H1 (cell line): Measurements from ENCODE around the gene DSCAM. TPM values are rescaled to one million over a fixed set of nuclear protein-coding genes. Genes with fewer than 3 reads are reported as not detected.

ENCODE experiments used
- CTCF ChIA-PET: fragments of 300-600 bp; sonication (Branson Sonifier 250); formaldehyde crosslinking; loops from one replicate; lab custom pipeline; 2021; ENCODE audit not compliant: partially characterized antibody; lab: Charles Lee
- POLR2A ChIA-PET: fragments of 300-600 bp; sonication (Branson Sonifier 250); formaldehyde crosslinking; loops from one replicate; lab custom pipeline; 2021; ENCODE audit warnings: inconsistent platforms; ENCODE audit not compliant: partially characterized antibody; lab: Charles Lee
- DNase-seq, 2 experiments: peaks; one replicate each; pipeline versions ENCODE4 v3.0.0 to v3.0.0-alpha.2; 2010 to 2022; ENCODE audit warnings: low spot score in 2 of 2, low read depth in 1 of 2, mixed read lengths in 1 of 2
- FAIRE-seq: peaks from 2 replicates; lab custom pipeline; 2011; peaks lifted over from hg19 to GRCh38; lab: Jason Lieb, UNC
- H2AFZ ChIP-seq: 2 replicates; pipeline ENCODE4 v1.8.1; 2012; ENCODE audit warnings: low read length, inconsistent platforms
- H2AK5ac ChIP-seq: 2 replicates; pipeline ENCODE4 v1.6.1; 2013; ENCODE audit warnings: low read depth, low read length
- H2BK120ac ChIP-seq: replicated peaks from 2 replicates; pipeline ENCODE3; 2013; ENCODE audit warnings: low read depth, low read length, inconsistent platforms
- H2BK12ac ChIP-seq: 2 replicates; pipeline ENCODE4 v1.6.1; 2013; ENCODE audit warnings: low read depth, low read length
- H2BK15ac ChIP-seq: 2 replicates; pipeline ENCODE4 v1.6.1; 2013; ENCODE audit warnings: low read length
- H2BK20ac ChIP-seq: 2 replicates; pipeline ENCODE4 v1.6.1; 2013; ENCODE audit warnings: low read length
- H2BK5ac ChIP-seq: 2 replicates; pipeline ENCODE4 v1.6.1; 2013; ENCODE audit warnings: low read depth, low read length
- H3K14ac ChIP-seq: 2 replicates; pipeline ENCODE4 v1.6.1; 2013; ENCODE audit warnings: inconsistent platforms; ENCODE audit not compliant: insufficient read length
- H3K18ac ChIP-seq: 2 replicates; pipeline ENCODE4 v1.6.1; 2013; ENCODE audit warnings: low read length; ENCODE audit errors: extremely low read depth
- H3K23ac ChIP-seq: 2 replicates; pipeline ENCODE4 v1.6.1; 2013; ENCODE audit warnings: inconsistent platforms; ENCODE audit not compliant: insufficient read length
- H3K23me2 ChIP-seq: 2 replicates; pipeline ENCODE4 v1.6.1; 2013; ENCODE audit warnings: low read depth, low read length
- H3K27ac ChIP-seq: 2 replicates; pipeline ENCODE4 v1.6.1; 2011; ENCODE audit warnings: low read depth, low read length, inconsistent platforms
- H3K27me3 ChIP-seq, 4 experiments: replicated peaks in 1 of 4; 1 replicate in 1 of 4; 2 replicates in 3 of 4; pipeline versions ENCODE4 v1.6.1 to v1.8.1; 2011 to 2013; ENCODE audit warnings: low read length in 3 of 4, mild to moderate bottlenecking in 3 of 4, inconsistent platforms in 2 of 4, mixed read lengths in 2 of 4, moderate library complexity in 1 of 4; ENCODE audit not compliant: control insufficient read depth in 3 of 4, insufficient read depth in 3 of 4; ENCODE audit errors: extremely low read depth in 1 of 4
- H3K36me3 ChIP-seq, 4 experiments: 2 replicates each; pipeline versions ENCODE4 v1.6.1 to v1.8.1; 2011 to 2013; ENCODE audit warnings: mild to moderate bottlenecking in 4 of 4, low read length in 3 of 4, moderate library complexity in 2 of 4, control low read depth in 1 of 4, inconsistent platforms in 1 of 4; ENCODE audit not compliant: insufficient read depth in 4 of 4, control insufficient read depth in 2 of 4
- H3K4ac ChIP-seq: replicated peaks from 2 replicates; pipeline ENCODE3; 2013; ENCODE audit warnings: low read length, low read depth, mixed read lengths, inconsistent platforms; ENCODE audit not compliant: insufficient read length
- H3K4me1 ChIP-seq, 4 experiments: replicated peaks in 1 of 4; 1 replicate in 1 of 4; 2 replicates in 3 of 4; pipeline versions ENCODE4 v1.6.1 to v1.8.1; 2011 to 2013; ENCODE audit warnings: low read length in 3 of 4, inconsistent platforms in 2 of 4, mixed read lengths in 1 of 4; ENCODE audit not compliant: insufficient read depth in 4 of 4, control insufficient read depth in 3 of 4
- H3K4me2 ChIP-seq, 2 experiments: 2 replicates each; pipeline versions ENCODE4 v1.6.1 to v1.8.1; 2011 to 2013; ENCODE audit warnings: low read depth in 2 of 2, low read length in 2 of 2, control low read depth in 1 of 2, inconsistent platforms in 1 of 2, mild to moderate bottlenecking in 1 of 2; ENCODE audit not compliant: insufficient read depth in 1 of 2
- H3K4me3 ChIP-seq, 4 experiments: fragments of 200-600, 300-600 bp in 1 of 4; sonication (generic), shearing (Covaris generic), sonication (Bioruptor Twin) in 1 of 4; 2 replicates each; pipeline versions ENCODE4 v1.5.1 to v1.8.1; 2011 to 2016; ENCODE audit warnings: low read length in 4 of 4, low read depth in 3 of 4, control low read depth in 2 of 4, inconsistent platforms in 2 of 4, mild to moderate bottlenecking in 2 of 4, mixed read lengths in 1 of 4, moderate library complexity in 1 of 4; ENCODE audit not compliant: insufficient read depth in 2 of 4; ENCODE audit errors: extremely low read depth in 1 of 4
- H3K56ac ChIP-seq: replicated peaks from 2 replicates; pipeline ENCODE3; 2013; ENCODE audit warnings: low read depth, mild to moderate bottlenecking, mixed read lengths, low read length, inconsistent platforms; ENCODE audit not compliant: insufficient read length
- H3K79me1 ChIP-seq: 2 replicates; pipeline ENCODE4 v1.6.1; 2013; ENCODE audit warnings: low read depth, low read length, control low read depth
- H3K79me2 ChIP-seq, 2 experiments: 2 replicates each; pipeline versions ENCODE4 v1.6.1 to v1.8.1; 2012 to 2013; ENCODE audit warnings: low read length in 2 of 2, mild to moderate bottlenecking in 2 of 2, inconsistent platforms in 1 of 2; ENCODE audit not compliant: insufficient read depth in 2 of 2, control insufficient read depth in 1 of 2
- H3K9ac ChIP-seq, 4 experiments: replicated peaks in 1 of 4; 1 replicate in 1 of 4; 2 replicates in 3 of 4; pipeline versions ENCODE4 v1.6.1 to v1.8.1; 2011 to 2013; ENCODE audit warnings: low read depth in 3 of 4, low read length in 3 of 4, control low read depth in 2 of 4, mild to moderate bottlenecking in 2 of 4, moderate library complexity in 2 of 4, inconsistent platforms in 1 of 4; ENCODE audit errors: extremely low read depth in 1 of 4
- H3K9me3 ChIP-seq, 2 experiments: 2 replicates each; pipeline versions ENCODE4 v1.6.1 to v1.8.1; 2012 to 2013; ENCODE audit warnings: mild to moderate bottlenecking in 2 of 2, moderate library complexity in 2 of 2, control low read depth in 1 of 2, inconsistent platforms in 1 of 2, low read depth in 1 of 2, low read length in 1 of 2, mixed read lengths in 1 of 2; ENCODE audit not compliant: insufficient read depth in 2 of 2
- H4K20me1 ChIP-seq, 2 experiments: replicated peaks in 1 of 2; 2 replicates each; pipeline versions ENCODE3 to v1.8.1; 2011 to 2013; ENCODE audit warnings: inconsistent platforms in 2 of 2, low read length in 2 of 2, mild to moderate bottlenecking in 1 of 2; ENCODE audit not compliant: insufficient read depth in 2 of 2, control insufficient read depth in 1 of 2
- H4K5ac ChIP-seq: 2 replicates; pipeline ENCODE4 v1.6.1; 2013; ENCODE audit warnings: low read length, low read depth, mixed read lengths, inconsistent platforms; ENCODE audit not compliant: insufficient read length
- H4K8ac ChIP-seq: 2 replicates; pipeline ENCODE4 v1.8.0; 2013; ENCODE audit warnings: mild to moderate bottlenecking, moderate library complexity, low read length, inconsistent platforms; ENCODE audit not compliant: insufficient read depth; ENCODE audit errors: extremely low read depth
- H4K91ac ChIP-seq: replicated peaks from 2 replicates; pipeline ENCODE3; 2013; ENCODE audit warnings: low read length, mixed read lengths, inconsistent platforms; ENCODE audit not compliant: insufficient read length
- ASH2L ChIP-seq: fragments of 200-600, 300-600 bp; sonication (generic); IDR thresholded peaks from one replicate; pipeline ENCODE4 v1.7.1; 2017; ENCODE audit warnings: low read length
- CBX5 ChIP-seq: fragments of 300-800, 300-1000 bp; sonication (generic); IDR thresholded peaks from 2 replicates; pipeline ENCODE4 v1.7.1; 2016; ENCODE audit warnings: antibody characterized with exemption, low read length, low read depth
- CTCF ChIP-seq, 3 experiments: IDR thresholded peaks; 1 replicate in 2 of 3; 2 replicates in 1 of 3; pipeline versions ENCODE4 v1.5.1 to v1.6.1; 2011; ENCODE audit warnings: low read length in 3 of 3, mild to moderate bottlenecking in 3 of 3, inconsistent platforms in 2 of 3, low read depth in 1 of 3, moderate library complexity in 1 of 3; ENCODE audit not compliant: insufficient read depth in 1 of 3; ENCODE audit errors: control extremely low read depth in 1 of 3
- EZH2 ChIP-seq: fragments of 200-600 bp; sonication (generic); IDR thresholded peaks from 2 replicates; pipeline ENCODE4 v1.7.1; 2012; ENCODE audit warnings: low read depth, mild to moderate bottlenecking, moderate library complexity, low read length, inconsistent platforms; ENCODE audit not compliant: severe bottlenecking
- HDAC2 ChIP-seq, 2 experiments: fragments of 300-600 bp in 1 of 2; sonication (generic) in 1 of 2; IDR thresholded peaks; 2 replicates each; pipeline ENCODE4 v1.6.1; 2011 to 2012; ENCODE audit warnings: low read depth in 2 of 2, low read length in 2 of 2, mild to moderate bottlenecking in 2 of 2, moderate library complexity in 2 of 2, borderline replicate concordance in 1 of 2, inconsistent platforms in 1 of 2
- POLR2AphosphoS5 ChIP-seq: IDR thresholded peaks from 2 replicates; pipeline ENCODE4 v1.6.1; 2011; ENCODE audit warnings: low read depth, low read length
- RAD21 ChIP-seq, 2 experiments: IDR thresholded peaks in 1 of 2; conservative IDR thresholded peaks in 1 of 2; 2 replicates each; pipeline ENCODE4 v1.6.1; 2011; ENCODE audit warnings: low read depth in 2 of 2, low read length in 2 of 2, improper control_type of control experiment in 1 of 2, inconsistent platforms in 1 of 2, mild to moderate bottlenecking in 1 of 2, moderate library complexity in 1 of 2
- SIRT6 ChIP-seq: IDR thresholded peaks from one replicate; pipeline ENCODE4 v1.7.1; 2012; ENCODE audit warnings: low read length, inconsistent platforms
- SP2 ChIP-seq: IDR thresholded peaks from 2 replicates; pipeline ENCODE4 v1.6.1; 2012; ENCODE audit warnings: mild to moderate bottlenecking, low read length, inconsistent platforms
- WGBS, 2 experiments: shearing (Covaris generic) in 1 of 2; methylation state at CpG; one replicate each; pipeline versions ENCODE4 v1.1.6 to v1.1.7; 2013 to 2015; ENCODE audit warnings: low lambda C conversion rate in 2 of 2, mixed read lengths in 2 of 2, inconsistent platforms in 1 of 2, low coverage in 1 of 2, missing lambda C conversion rate in 1 of 2; ENCODE audit not compliant: insufficient replicate concordance in 2 of 2, insufficient coverage in 1 of 2, insufficient read length in 1 of 2; ENCODE audit errors: extremely low coverage in 1 of 2, missing lambda C conversion rate in 1 of 2; 5-methylcytosine and 5-hydroxymethylcytosine counted together
- polyA plus RNA-seq, 7 experiments: library from polyadenylated mRNA; depleted of rRNA in 3 of 7; stranded (reverse) in 5 of 7; unstranded in 2 of 7; fragments of >200 nt in 5 of 7; fragments of 200-250 nt in 2 of 7; gene quantifications; 1 replicate in 5 of 7; 2 replicates in 1 of 7; 4 replicates in 1 of 7; pipeline versions ENCODE4 v1.2.1 to v1.2.3, GENCODE V29; 2011 to 2013; ENCODE audit warnings: missing spikeins in 2 of 7, mixed read lengths in 2 of 7
- total RNA-seq: library from RNA; stranded (reverse); fragmentation: NEBNext Ultra II Directional; extraction: Animal tissue kit (Norgen Biotek cat#: 25700); gene quantifications from 2 replicates; pipeline ENCODE4 v1.2.1, GENCODE V29; 2021

Gene DSCAM
- total and polyA plus RNA-seq, 2 of the 8 experiments (the other 6 are each of a cell fraction or from before 2014, with no cell fraction given), result 0.02 to 0.15 TPM

GRCh38 chr21:40254540-40255465, 592.2 kb downstream of the DSCAM start:
- H3K4ac ChIP-seq, result no peak overlapping the region
- H3K18ac ChIP-seq, result no peak overlapping the region
- no peaks in the 10 kb centered on the region for H3K23me2 ChIP-seq
- ChIA-PET POLR2A (no interaction called here), CTCF (interaction anchor here (0.7 to 1.6 kb wide), 2 partner anchors 132 to 477 kb away, joined by 3 to 5 read pairs; no protein-coding TSS in a partner anchor)
- no peak overlapping the region for H3K4me3 ChIP-seq
- WGBS, 2 experiments, result 87% methylated on average over 13 of the region's 13 CpGs; no CpG with 5 or more reads in 1 of the 2 experiments
- no peak overlapping the region for H2BK12ac ChIP-seq
- no peak overlapping the region for H2BK5ac ChIP-seq
- no peak overlapping the region for H2AK5ac ChIP-seq
- no peak overlapping the region for H4K8ac ChIP-seq
- FAIRE-seq (no peak), DNase-seq (no peak)
- no peak overlapping the region for H2BK20ac ChIP-seq
- no peak overlapping the region for H3K14ac ChIP-seq
- no peaks in the 10 kb centered on the region for H3K79me1 ChIP-seq
- no peaks in the 10 kb centered on the region for H3K79me2 ChIP-seq
- H3K4me1 ChIP-seq, result no peaks in the 10 kb centered on the region
- no peak overlapping the region for H3K9ac ChIP-seq
- H4K20me1 ChIP-seq, result no peaks in the 10 kb centered on the region
- no peak overlapping the region for H3K27ac ChIP-seq
- peaks cover 7 to 9% of the 10 kb centered on the region in 2 experiments; a peak in 3 of 4 replicates for H3K9me3 ChIP-seq
- no peak overlapping the region for H3K23ac ChIP-seq
- no peak overlapping the region for H4K91ac ChIP-seq
- H3K27me3 ChIP-seq, result no peaks in the 10 kb centered on the region
- no peak overlapping the region for H2BK120ac ChIP-seq
- H2BK15ac ChIP-seq, result no peak overlapping the region
- no peaks in the 10 kb centered on the region for H3K36me3 ChIP-seq
- H4K5ac ChIP-seq, result no peak overlapping the region
- no peak overlapping the region for H3K4me2 ChIP-seq
- H2AFZ ChIP-seq, result no peak overlapping the region
- no peak overlapping the region for H3K56ac ChIP-seq
- TF ChIP-seq HDAC2 (IDR thresholded peaks at IDR 0.05; ENCODE audit: borderline replicate concordance in 1 of 2, low read depth in 2 of 2, low read length in 2 of 2) (no peak), RAD21 (IDR thresholded peaks at IDR 0.05 in 1 of 2, conservative IDR thresholded peaks at IDR 0.05 in 1 of 2; ENCODE audit: low read depth in 2 of 2, low read length in 2 of 2) (no peak), ASH2L (no peak), CBX5 (no peak), CTCF (IDR thresholded peaks at IDR 0.05; ENCODE audit: control extremely low read depth in 1 of 3, insufficient read depth in 1 of 3, low read depth in 1 of 3, low read length in 3 of 3) (no peak), SIRT6 (no peak), EZH2 (no peak), SP2 (no peak), POLR2AphosphoS5 (no peak)
